Body of pancreas (tissue), 4 donors: ENCODE results near the gene CDHR4. TPM values are rescaled to one million over a fixed set of nuclear protein-coding genes. Genes with fewer than 3 reads are reported as not detected.
A peak's percentile ranks its signal among the peaks of the same experiment; 100 is the strongest.
"Not testable (repeated sequence)": the region's sequence is repeated elsewhere in the genome, so short reads cannot be mapped to it uniquely, and the experiment has no call there.

Experiments used
- ATAC-seq: fragments of 150-250 bp; one replicate; pipeline ENCODE4 v1.9.1; 2016
- DNase-seq, 4 donors: peaks; one replicate each; pipeline ENCODE4 v3.0.0-alpha.2; 2019
- H3K27ac ChIP-seq, 4 donors: fragments of 200-600 bp; sonication (generic); 1 replicate in 3 of 4; 2 replicates in 1 of 4; pipeline versions ENCODE4 v1.5.1 to v1.6.1; 2016 to 2019; ENCODE audit warnings: mild to moderate bottlenecking in 1 of 4, mixed read lengths in 1 of 4, moderate library complexity in 1 of 4
- H3K27me3 ChIP-seq, 2 donors: fragments of 200-600 bp; sonication (generic); one replicate each; pipeline ENCODE4 v1.6.0; 2016; ENCODE audit warnings: mild to moderate bottlenecking in 1 of 2
- H3K36me3 ChIP-seq, 2 donors: fragments of 200-600 bp; sonication (generic); replicated peaks in 1 of 2; 2 replicates each; pipeline ENCODE4 v1.5.1; 2016; ENCODE audit warnings: low read depth in 2 of 2; ENCODE audit not compliant: insufficient read depth in 1 of 2
- H3K4me1 ChIP-seq: fragments of 200-600 bp; sonication (generic); one replicate; pipeline ENCODE4 v1.6.0; 2016
- H3K4me3 ChIP-seq, 2 donors: fragments of 200-600 bp; sonication (generic); 1 replicate in 1 of 2; 2 replicates in 1 of 2; pipeline ENCODE4 v1.5.1; 2016 to 2019
- H3K9me3 ChIP-seq, 3 donors: fragments of 200-600 bp; sonication (generic); 1 replicate in 2 of 3; 2 replicates in 1 of 3; pipeline ENCODE4 v1.5.1; 2016
- CTCF ChIP-seq, 7 experiments: fragments of 450-650 bp in 4 of 7; fragments of 200-600 bp in 3 of 7; sonication (generic) in 3 of 7; IDR thresholded peaks; one replicate each; pipeline ENCODE4 v1.5.1; 2016 to 2019; ENCODE audit warnings: antibody characterized with exemption in 7 of 7
- POLR2A ChIP-seq, 3 donors: fragments of 450-650 bp; IDR thresholded peaks; one replicate each; pipeline ENCODE4 v1.6.1; 2016; ENCODE audit warnings: antibody characterized with exemption in 3 of 3, mild to moderate bottlenecking in 2 of 3
- WGBS, 2 donors: methylation state at CpG; one replicate each; pipeline ENCODE4 v1.1.5; 2017; 5-methylcytosine and 5-hydroxymethylcytosine counted together
- intact Hi-C: fragments of 100-400 bp; cut with DNase I; formaldehyde crosslinking; loops from one replicate; pipeline ENCODE4 v1.15.1; 2023
- total RNA-seq, 2 donors: library from RNA; depleted of rRNA; stranded (reverse); fragments of >200 nt; gene quantifications; one replicate each; pipeline ENCODE4 v1.1.0, GENCODE V29; 2016

The CDHR4 gene
- total RNA-seq, 2 donors from 2014 or later: 0.26 TPM; not detected in 1

- no peak for TF ChIP-seq POLR2A (IDR thresholded peaks at IDR 0.05)
- no peak for TF ChIP-seq CTCF (IDR thresholded peaks at IDR 0.05)
- no peak overlapping the region for H3K27ac ChIP-seq
- H3K9me3 ChIP-seq: no peaks in the 10 kb centered on the region
- 52 to 59% methylated on average over 3 of the region's 3 CpGs for WGBS, 2 donors
- no peaks in the 10 kb centered on the region for H3K4me1 ChIP-seq
- ATAC-seq (no peak), DNase-seq (no peak)
- no peak overlapping the region for H3K4me3 ChIP-seq
- no peaks in the 10 kb centered on the region for H3K36me3 ChIP-seq
- intact Hi-C loops: loop anchor here (10.0 kb wide), 1 partner anchor 127 kb away; no protein-coding TSS in a partner anchor
- no peaks in the 10 kb centered on the region for H3K27me3 ChIP-seq
Measured at GRCh38 chr3:49831341-49831740, 31.7 kb upstream of the CDHR4 start.

GRCh38 chr3:49826016-49826415 is 26.3 kb upstream of the CDHR4 start:
- H3K9me3 ChIP-seq: no peaks in the 10 kb centered on the region
- H3K27me3 ChIP-seq: no peaks in the 10 kb centered on the region
- no peaks in the 10 kb centered on the region for H3K36me3 ChIP-seq
- H3K4me1 ChIP-seq: no peaks in the 10 kb centered on the region
- TF ChIP-seq POLR2A (IDR thresholded peaks at IDR 0.05): no peak
- TF ChIP-seq CTCF (IDR thresholded peaks at IDR 0.05): no peak
- no peak overlapping the region for H3K27ac ChIP-seq
- DNase-seq: no peak
- ATAC-seq: no peak
- intact Hi-C loops: no loop called here
- WGBS, 2 donors: 80 to 88% methylated on average over 6 of the region's 6 CpGs
- no peak overlapping the region for H3K4me3 ChIP-seq

- H3K4me3 ChIP-seq, H3K9me3 ChIP-seq, H3K36me3 ChIP-seq, H3K27ac ChIP-seq, DNase-seq, intact Hi-C loops, H3K4me1 ChIP-seq, ATAC-seq, H3K27me3 ChIP-seq: not testable (repeated sequence)
- WGBS, 2 donors: 63 to 90% methylated on average over 3 of the region's 3 CpGs
Measured at GRCh38 chr3:49823131-49823530, 23.5 kb upstream of the CDHR4 start.

GRCh38 chr3:49813497-49814174 is 14.0 kb upstream of the CDHR4 start, which contains the start of gene UBA7:
UBA7 (minus strand) TSS chr3:49813953; CDS start chr3:49813787, 166 bp downstream.
- TF ChIP-seq POLR2A (IDR thresholded peaks at IDR 0.05) (peak in 2 of 3 donors; percentile 38 to 51), CTCF (IDR thresholded peaks at IDR 0.05) (no peak)
- no peak within 1 kb of the TSS for H3K4me3 ChIP-seq
- WGBS, 2 donors: 3 to 12% methylated on average over 5 to 8 of the region's 9 CpGs
- H3K36me3 ChIP-seq: no peaks in the 10 kb centered on the region
- ATAC-seq (peak; percentile 84), DNase-seq (peak; percentile 39 to 71 (median 66))
- no peaks in the 10 kb centered on the region for H3K9me3 ChIP-seq
- peaks cover 21% of the 10 kb centered on the region for H3K4me1 ChIP-seq
- H3K27ac ChIP-seq: peak within 1 kb of the TSS; percentile 4 to 80 (median 72)
- intact Hi-C loops: no loop called here
- no peaks in the 10 kb centered on the region for H3K27me3 ChIP-seq

GRCh38 chr3:49812916-49813496 is 13.3 kb upstream of the CDHR4 start:
- peaks cover 21% of the 10 kb centered on the region for H3K4me1 ChIP-seq
- H3K9me3 ChIP-seq: no peaks in the 10 kb centered on the region
- H3K27me3 ChIP-seq: no peaks in the 10 kb centered on the region
- DNase-seq (no peak), ATAC-seq (peak; percentile 16)
- H3K4me3 ChIP-seq: no peak overlapping the region
- peak overlapping the region; percentile 4 to 80 (median 72) for H3K27ac ChIP-seq
- intact Hi-C loops: no loop called here
- TF ChIP-seq POLR2A (IDR thresholded peaks at IDR 0.05) (no peak), CTCF (IDR thresholded peaks at IDR 0.05) (no peak)
- WGBS, 2 donors: 37 to 43% methylated on average over 3 to 9 of the region's 9 CpGs
- H3K36me3 ChIP-seq: no peaks in the 10 kb centered on the region
